WTC11 (cell line): ENCODE data around the gene PCDHGB4. TPM values are rescaled to one million over a fixed set of nuclear protein-coding genes. Genes with fewer than 3 reads are reported as not detected.

Experiments
- ATAC-seq: fragments of 200-7000 bp; cut with Tn5 transposase; 2 replicates; pipeline ENCODE4 v1.10.0; 2021; ENCODE audit warnings: mild to moderate bottlenecking, moderate library complexity
- CTCF ChIA-PET: fragments of 300-600 bp; sonication (Branson Sonifier 250); formaldehyde crosslinking; loops from one replicate; lab custom pipeline; 2021; ENCODE audit warnings: antibody characterized with exemption; lab: Charles Lee
- POLR2A ChIA-PET: fragments of 350-600 bp; sonication (Branson Sonifier 250); formaldehyde crosslinking; loops from one replicate; lab custom pipeline; 2021; ENCODE audit warnings: antibody characterized with exemption; lab: Charles Lee
- DNase-seq: peaks from one replicate; pipeline ENCODE4 v3.0.0; 2021; ENCODE audit warnings: low spot score
- H3K27ac Mint-ChIP-seq: 2 replicates; pipeline ENCODE4 v1.8.0; 2021; ENCODE audit warnings: mixed read lengths
- H3K27me3 Mint-ChIP-seq: 2 replicates; pipeline ENCODE4 v1.8.0; 2021; ENCODE audit warnings: low read depth, mild to moderate bottlenecking, moderate library complexity, mixed read lengths
- H3K36me3 Mint-ChIP-seq: 2 replicates; pipeline ENCODE4 v1.8.0; 2021; ENCODE audit warnings: mixed read lengths
- H3K4me1 Mint-ChIP-seq: 2 replicates; pipeline ENCODE4 v1.8.0; 2022; ENCODE audit warnings: mixed read lengths
- H3K4me3 Mint-ChIP-seq: 2 replicates; pipeline ENCODE4 v1.8.0; 2021; ENCODE audit warnings: mild to moderate bottlenecking, moderate library complexity, mixed read lengths
- H3K9me3 Mint-ChIP-seq: 2 replicates; pipeline ENCODE4 v1.8.0; 2021; ENCODE audit warnings: mixed read lengths
- CREM ChIP-seq: sonication (generic); formaldehyde crosslinking; IDR thresholded peaks from 2 replicates; pipeline ENCODE4 v1.8.1; 2022; ENCODE audit warnings: mild to moderate bottlenecking, missing genetic modification reagents, moderate library complexity
- E2F1 ChIP-seq: sonication (generic); formaldehyde crosslinking; IDR thresholded peaks from 2 replicates; pipeline ENCODE4 v1.8.0; 2022; ENCODE audit warnings: mild to moderate bottlenecking, missing genetic modification reagents
- GABPB1 ChIP-seq: sonication (generic); formaldehyde crosslinking; IDR thresholded peaks from 2 replicates; pipeline ENCODE4 v1.8.1; 2023; ENCODE audit warnings: mild to moderate bottlenecking, missing genetic modification reagents
- HMGXB4 ChIP-seq: sonication (generic); formaldehyde crosslinking; IDR thresholded peaks from 2 replicates; pipeline ENCODE4 v1.8.1; 2023; ENCODE audit warnings: mild to moderate bottlenecking, moderate library complexity, missing genetic modification reagents
- NFYB ChIP-seq: sonication (generic); formaldehyde crosslinking; conservative IDR thresholded peaks from 2 replicates; pipeline ENCODE4 v1.8.0; 2022; ENCODE audit warnings: low read depth, missing genetic modification reagents
- NR1H2 ChIP-seq: sonication (generic); formaldehyde crosslinking; IDR thresholded peaks from 2 replicates; pipeline ENCODE4 v1.9.0; 2021; ENCODE audit warnings: mild to moderate bottlenecking, moderate library complexity, missing genetic modification reagents
- NR2C2 ChIP-seq: sonication (generic); formaldehyde crosslinking; IDR thresholded peaks from 2 replicates; pipeline ENCODE4 v1.8.0; 2022; ENCODE audit warnings: mild to moderate bottlenecking, missing genetic modification reagents
- SMAD4 ChIP-seq: sonication (generic); formaldehyde crosslinking; IDR thresholded peaks from 2 replicates; pipeline ENCODE4 v1.8.0; 2022; ENCODE audit warnings: mild to moderate bottlenecking, missing genetic modification reagents
- ZBTB21 ChIP-seq: sonication (generic); formaldehyde crosslinking; IDR thresholded peaks from 2 replicates; pipeline ENCODE4 v1.8.1; 2023; ENCODE audit warnings: mild to moderate bottlenecking, missing genetic modification reagents, borderline replicate concordance
- ZNF121 ChIP-seq: sonication (generic); formaldehyde crosslinking; IDR thresholded peaks from 2 replicates; pipeline ENCODE4 v1.8.0; 2023; ENCODE audit warnings: missing genetic modification reagents
- ZNF138 ChIP-seq: sonication (generic); formaldehyde crosslinking; conservative IDR thresholded peaks from 2 replicates; pipeline ENCODE4 v1.8.1; 2022; ENCODE audit warnings: mild to moderate bottlenecking, moderate library complexity, missing genetic modification reagents
- ZNF532 ChIP-seq: fragments of 250-450 bp; sonication (Bioruptor Pico); IDR thresholded peaks from 2 replicates; pipeline ENCODE4 v1.9.0; 2021; ENCODE audit warnings: mild to moderate bottlenecking, borderline replicate concordance
- total RNA-seq: library from RNA; stranded (reverse); gene quantifications from 3 replicates; pipeline ENCODE4 v1.2.3, GENCODE V29; 2021
- TF ChIP-seq, protein P1 (sequence below): fragments of 250-450 bp; sonication (Bioruptor Pico); IDR thresholded peaks from 2 replicates; pipeline ENCODE4 v1.9.0; 2021; ENCODE audit warnings: mild to moderate bottlenecking
- TF ChIP-seq, protein P2 (sequence below): sonication (generic); formaldehyde crosslinking; IDR thresholded peaks from 2 replicates; pipeline ENCODE4 v1.8.0; 2022; ENCODE audit warnings: missing genetic modification reagents
- TF ChIP-seq, protein P3 (sequence below): sonication (generic); formaldehyde crosslinking; IDR thresholded peaks from 2 replicates; pipeline ENCODE4 v1.8.1; 2022; ENCODE audit warnings: missing genetic modification reagents, borderline replicate concordance
- TF ChIP-seq, protein P4 (sequence below): sonication (generic); formaldehyde crosslinking; IDR thresholded peaks from 2 replicates; pipeline ENCODE4 v1.8.1; 2022; ENCODE audit warnings: mild to moderate bottlenecking, missing genetic modification reagents, moderate library complexity, borderline replicate concordance

Gene PCDHGB4
- total RNA-seq, 1 experiment from 2014 or later = 9.1 TPM

GRCh38 chr5:141382469-141383294 is 4.8 kb upstream of the PCDHGB4 start, which contains the start of gene PCDHGA7 (continued):
- TF ChIP-seq, protein P1, sequence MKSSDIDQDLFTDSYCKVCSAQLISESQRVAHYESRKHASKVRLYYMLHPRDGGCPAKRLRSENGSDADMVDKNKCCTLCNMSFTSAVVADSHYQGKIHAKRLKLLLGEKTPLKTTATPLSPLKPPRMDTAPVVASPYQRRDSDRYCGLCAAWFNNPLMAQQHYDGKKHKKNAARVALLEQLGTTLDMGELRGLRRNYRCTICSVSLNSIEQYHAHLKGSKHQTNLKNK (CRISPR knock-in tag) = no peak
- TF ChIP-seq GABPB1 (CRISPR knock-in tag) = no peak
- TF ChIP-seq NR1H2 (CRISPR knock-in tag) = no peak
- TF ChIP-seq HMGXB4 (CRISPR knock-in tag) = no peak
- no peak for TF ChIP-seq NFYB
- no peak for TF ChIP-seq ZNF121 (CRISPR knock-in tag)
- no peak for TF ChIP-seq ZBTB21

- ATAC-seq (no peak), DNase-seq (no peak)
- TF ChIP-seq ZNF532 (CRISPR knock-in tag) = no peak
- no peak for TF ChIP-seq SMAD4
- no peak for TF ChIP-seq E2F1 (CRISPR knock-in tag)
- TF ChIP-seq, protein P2, sequence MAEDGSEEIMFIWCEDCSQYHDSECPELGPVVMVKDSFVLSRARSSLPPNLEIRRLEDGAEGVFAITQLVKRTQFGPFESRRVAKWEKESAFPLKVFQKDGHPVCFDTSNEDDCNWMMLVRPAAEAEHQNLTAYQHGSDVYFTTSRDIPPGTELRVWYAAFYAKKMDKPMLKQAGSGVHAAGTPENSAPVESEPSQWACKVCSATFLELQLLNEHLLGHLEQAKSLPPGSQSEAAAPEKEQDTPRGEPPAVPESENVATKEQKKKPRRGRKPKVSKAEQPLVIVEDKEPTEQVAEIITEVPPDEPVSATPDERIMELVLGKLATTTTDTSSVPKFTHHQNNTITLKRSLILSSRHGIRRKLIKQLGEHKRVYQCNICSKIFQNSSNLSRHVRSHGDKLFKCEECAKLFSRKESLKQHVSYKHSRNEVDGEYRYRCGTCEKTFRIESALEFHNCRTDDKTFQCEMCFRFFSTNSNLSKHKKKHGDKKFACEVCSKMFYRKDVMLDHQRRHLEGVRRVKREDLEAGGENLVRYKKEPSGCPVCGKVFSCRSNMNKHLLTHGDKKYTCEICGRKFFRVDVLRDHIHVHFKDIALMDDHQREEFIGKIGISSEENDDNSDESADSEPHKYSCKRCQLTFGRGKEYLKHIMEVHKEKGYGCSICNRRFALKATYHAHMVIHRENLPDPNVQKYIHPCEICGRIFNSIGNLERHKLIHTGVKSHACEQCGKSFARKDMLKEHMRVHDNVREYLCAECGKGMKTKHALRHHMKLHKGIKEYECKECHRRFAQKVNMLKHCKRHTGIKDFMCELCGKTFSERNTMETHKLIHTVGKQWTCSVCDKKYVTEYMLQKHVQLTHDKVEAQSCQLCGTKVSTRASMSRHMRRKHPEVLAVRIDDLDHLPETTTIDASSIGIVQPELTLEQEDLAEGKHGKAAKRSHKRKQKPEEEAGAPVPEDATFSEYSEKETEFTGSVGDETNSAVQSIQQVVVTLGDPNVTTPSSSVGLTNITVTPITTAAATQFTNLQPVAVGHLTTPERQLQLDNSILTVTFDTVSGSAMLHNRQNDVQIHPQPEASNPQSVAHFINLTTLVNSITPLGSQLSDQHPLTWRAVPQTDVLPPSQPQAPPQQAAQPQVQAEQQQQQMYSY (CRISPR knock-in tag) = no peak
- TF ChIP-seq, protein P3, sequence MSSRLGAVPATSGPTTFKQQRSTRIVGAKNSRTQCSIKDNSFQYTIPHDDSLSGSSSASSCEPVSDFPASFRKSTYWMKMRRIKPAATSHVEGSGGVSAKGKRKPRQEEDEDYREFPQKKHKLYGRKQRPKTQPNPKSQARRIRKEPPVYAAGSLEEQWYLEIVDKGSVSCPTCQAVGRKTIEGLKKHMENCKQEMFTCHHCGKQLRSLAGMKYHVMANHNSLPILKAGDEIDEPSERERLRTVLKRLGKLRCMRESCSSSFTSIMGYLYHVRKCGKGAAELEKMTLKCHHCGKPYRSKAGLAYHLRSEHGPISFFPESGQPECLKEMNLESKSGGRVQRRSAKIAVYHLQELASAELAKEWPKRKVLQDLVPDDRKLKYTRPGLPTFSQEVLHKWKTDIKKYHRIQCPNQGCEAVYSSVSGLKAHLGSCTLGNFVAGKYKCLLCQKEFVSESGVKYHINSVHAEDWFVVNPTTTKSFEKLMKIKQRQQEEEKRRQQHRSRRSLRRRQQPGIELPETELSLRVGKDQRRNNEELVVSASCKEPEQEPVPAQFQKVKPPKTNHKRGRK = no peak
- TF ChIP-seq ZNF138 (CRISPR knock-in tag) = no peak
- TF ChIP-seq NR2C2 (CRISPR knock-in tag) = no peak
- TF ChIP-seq CREM (CRISPR knock-in tag) = no peak
- TF ChIP-seq, protein P4, sequence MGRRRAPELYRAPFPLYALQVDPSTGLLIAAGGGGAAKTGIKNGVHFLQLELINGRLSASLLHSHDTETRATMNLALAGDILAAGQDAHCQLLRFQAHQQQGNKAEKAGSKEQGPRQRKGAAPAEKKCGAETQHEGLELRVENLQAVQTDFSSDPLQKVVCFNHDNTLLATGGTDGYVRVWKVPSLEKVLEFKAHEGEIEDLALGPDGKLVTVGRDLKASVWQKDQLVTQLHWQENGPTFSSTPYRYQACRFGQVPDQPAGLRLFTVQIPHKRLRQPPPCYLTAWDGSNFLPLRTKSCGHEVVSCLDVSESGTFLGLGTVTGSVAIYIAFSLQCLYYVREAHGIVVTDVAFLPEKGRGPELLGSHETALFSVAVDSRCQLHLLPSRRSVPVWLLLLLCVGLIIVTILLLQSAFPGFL (CRISPR knock-in tag) = no peak
- Mint-ChIP-seq H3K9me3 (peaks cover 44% of the 10 kb centered on the region), H3K4me3 (peak overlapping the region; percentile 84), H3K4me1 (0 out of 2 replicates have a peak, but pooled peaks cover under 1% of the 10 kb centered on the region), H3K27ac (no peak overlapping the region), H3K36me3 (peaks cover 33% of the 10 kb centered on the region), H3K27me3 (peaks cover 20% of the 10 kb centered on the region)
- POLR2A ChIA-PET = no interaction called here
- CTCF ChIA-PET = interaction anchor here (0.8 to 1.9 kb wide), 10 partner anchors 13 to 248 kb away, joined by 3 to 5 read pairs (median 4); partner anchors contain the start of genes PCDHB14, PCDHB15, PCDHB5 and PCDHGA10
Observed at GRCh38 chr5:141383345-141383744, 4.2 kb upstream of the PCDHGB4 start.
